Upper lobe of left lung (tissue), 6 donors: ENCODE measurements around the gene HAUS1. TPM values are rescaled to one million over a fixed set of nuclear protein-coding genes. Genes with fewer than 3 reads are reported as not detected.

Experiments used
- ATAC-seq, 2 donors: fragments of 200-7000 bp; cut with Tn5 transposase; one replicate each; pipeline ENCODE4 v1.9.1; 2022; ENCODE audit warnings: mild to moderate bottlenecking in 2 of 2, moderate library complexity in 2 of 2; ENCODE audit not compliant: low FRiP score in 2 of 2
- DNase-seq, 2 donors: peaks; one replicate each; pipeline ENCODE4 v3.0.0-alpha.2; 2019 to 2020
- H3K27ac ChIP-seq, 4 donors: fragments of 200-600 bp; sonication (generic); one replicate each; pipeline ENCODE4 v1.5.1; 2016 to 2019
- H3K27me3 ChIP-seq, 4 donors: fragments of 200-600 bp; sonication (generic); one replicate each; pipeline ENCODE4 v1.5.1; 2017 to 2019
- H3K36me3 ChIP-seq, 4 donors: fragments of 200-600 bp; sonication (generic); one replicate each; pipeline ENCODE4 v1.5.1; 2016 to 2019
- H3K4me1 ChIP-seq, 4 donors: fragments of 200-600 bp; sonication (generic); one replicate each; pipeline ENCODE4 v1.5.1; 2018 to 2019
- H3K4me3 ChIP-seq, 4 donors: fragments of 200-600 bp; sonication (generic); one replicate each; pipeline ENCODE4 v1.5.1; 2017 to 2019; ENCODE audit warnings: mild to moderate bottlenecking in 2 of 4, moderate library complexity in 1 of 4
- H3K9me3 ChIP-seq, 4 donors: fragments of 200-600 bp; sonication (generic); one replicate each; pipeline ENCODE4 v1.5.1; 2018 to 2019
- CTCF ChIP-seq, 6 experiments: fragments of 450-650 bp in 4 of 6; fragments of 200-600 bp in 2 of 6; sonication (generic) in 2 of 6; IDR thresholded peaks; one replicate each; pipeline ENCODE4 v1.5.1; 2016 to 2019; ENCODE audit warnings: antibody characterized with exemption in 6 of 6
- EP300 ChIP-seq, 4 donors: sonication (generic); formaldehyde crosslinking; IDR thresholded peaks; one replicate each; pipeline ENCODE4 v1.5.1; 2017; ENCODE audit warnings: antibody characterized with exemption in 4 of 4, control low read depth in 2 of 4
- POLR2A ChIP-seq, 4 donors: fragments of 450-650 bp; IDR thresholded peaks; one replicate each; pipeline ENCODE4 v1.5.1; 2016 to 2017; ENCODE audit warnings: antibody characterized with exemption in 4 of 4, mild to moderate bottlenecking in 2 of 4
- POLR2AphosphoS5 ChIP-seq, 2 donors: sonication (generic); formaldehyde crosslinking; IDR thresholded peaks; one replicate each; pipeline ENCODE4 v1.5.1; 2017; ENCODE audit warnings: antibody characterized with exemption in 2 of 2
- WGBS, 2 donors: methylation state at CpG; one replicate each; pipeline ENCODE4 v1.1.5; 2017 to 2018; 5-methylcytosine and 5-hydroxymethylcytosine counted together
- total RNA-seq, 6 donors: library from RNA; depleted of rRNA in 4 of 6; stranded (reverse); fragments of >200 nt in 4 of 6; gene quantifications; one replicate each; pipeline versions ENCODE4 v1.1.0 to v1.2.1, GENCODE V29; 2016 to 2021
- donor health status: DM: no; HTN: no; CAD: no; lungs with moderate emphysema.
- donor health status: DM: no; HTN: yes; CAD: no; lungs with severe emphysema.

HAUS1 gene
- total RNA-seq, 6 donors from 2014 or later = 16.0 to 41.9 (median 27.5) TPM

DNA sequence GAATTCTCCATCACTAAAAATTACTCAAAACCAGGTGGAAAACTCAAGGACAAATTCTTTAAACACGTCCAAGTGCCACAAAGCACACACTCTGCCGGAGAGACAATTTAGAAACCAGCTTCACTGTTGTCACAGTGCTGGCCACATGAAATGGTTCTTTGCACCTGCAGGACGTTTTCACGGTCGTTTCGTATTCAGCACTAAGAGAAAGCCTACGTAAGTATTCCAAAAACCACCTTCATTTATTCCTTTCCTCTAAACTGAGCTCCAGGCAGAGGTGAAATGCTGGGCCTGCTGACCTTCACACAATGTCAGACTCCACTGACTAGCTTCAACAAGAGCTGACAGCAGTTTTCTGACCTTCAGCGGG lies 6.8 kb upstream of the HAUS1 start:
- Histone ChIP-seq H3K36me3 (peaks cover 0 to 25% (median 10%) of the 10 kb centered on the region in 4 donors), H3K9me3 (no peaks in the 10 kb centered on the region), H3K4me1 (peaks cover 25 to 47% (median 31%) of the 10 kb centered on the region in 4 donors), H3K27me3 (no peaks in the 10 kb centered on the region), H3K4me3 (peak overlapping the region; percentile 67 to 100 (median 80)), H3K27ac (peak overlapping the region; percentile 84 to 94 (median 88))
- ATAC-seq (peak in 1 of 2 donors; percentile 6), DNase-seq (no peak)
- 0% methylated on average over 8 of the region's 8 CpGs for WGBS, 2 donors
- no peak for TF ChIP-seq POLR2A (IDR thresholded peaks at IDR 0.05)
- no peak for TF ChIP-seq CTCF (IDR thresholded peaks at IDR 0.05)
- TF ChIP-seq EP300 (IDR thresholded peaks at IDR 0.05) = no peak
- no peak for TF ChIP-seq POLR2AphosphoS5 (IDR thresholded peaks at IDR 0.05)

DNA sequence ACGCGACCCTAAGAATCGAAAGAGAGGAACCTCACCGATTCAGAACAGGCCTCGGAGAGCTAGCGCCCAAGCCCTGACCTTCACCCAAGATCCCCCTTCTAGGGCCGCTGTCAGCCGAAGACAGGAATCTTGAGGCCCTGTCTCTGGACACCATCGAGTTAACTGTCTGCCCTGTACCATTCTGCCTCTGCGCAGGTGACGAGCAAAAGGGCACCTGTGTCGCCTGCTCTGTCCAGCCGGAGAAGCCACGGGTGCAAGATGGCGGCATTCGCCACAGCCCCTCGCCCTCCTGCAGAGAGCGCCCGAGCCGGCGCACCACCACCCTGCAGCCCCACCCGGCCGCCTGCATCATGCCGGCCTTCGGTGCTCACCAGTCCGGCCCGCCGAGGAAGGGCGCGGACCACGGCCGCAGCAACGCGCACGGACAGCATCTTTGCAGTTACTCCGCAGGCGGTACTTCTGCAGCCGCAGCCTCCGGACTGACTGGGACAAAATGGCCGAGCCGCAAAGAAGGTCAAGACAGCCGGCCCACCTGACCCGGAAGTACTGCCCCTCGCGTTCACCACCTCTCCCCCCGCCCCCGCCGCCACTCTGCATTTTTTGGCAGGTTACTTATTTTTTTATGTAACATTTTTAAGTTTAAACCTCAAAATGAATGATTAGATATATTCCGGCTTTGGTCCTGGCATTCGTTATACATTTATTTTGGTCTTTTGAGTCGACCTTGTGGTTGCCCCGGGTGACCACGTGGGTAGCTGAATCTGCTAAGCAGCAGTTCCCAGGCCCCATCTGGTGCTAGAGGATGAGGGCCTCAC lies 6.2 kb upstream of the HAUS1 start, which contains the start of gene ATP5F1A:
TSS of gene ATP5F1A (minus strand) at position 496 of the 815 bp plus-strand sequence. CDS start at position 431, 65 bp downstream.
- TF ChIP-seq POLR2A (IDR thresholded peaks at IDR 0.05) = peak in 3 of 4 donors; percentile 79 to 89 (median 82)
- peak in 1 of 6 experiments; percentile 4 for TF ChIP-seq CTCF (IDR thresholded peaks at IDR 0.05)
- TF ChIP-seq POLR2AphosphoS5 (IDR thresholded peaks at IDR 0.05) = peak; percentile 88 to 93
- peak in 1 of 4 donors; percentile 11 for TF ChIP-seq EP300 (IDR thresholded peaks at IDR 0.05)
- WGBS, 2 donors = 0 to 3% methylated on average over 29 to 40 of the region's 53 CpGs
- Histone ChIP-seq H3K27ac (peak within 1 kb of the TSS; percentile 84 to 94 (median 88)), H3K4me3 (peak within 1 kb of the TSS; percentile 67 to 100 (median 80)), H3K4me1 (peaks cover 25 to 44% (median 31%) of the 10 kb centered on the region in 4 donors), H3K27me3 (no peaks in the 10 kb centered on the region), H3K36me3 (peaks cover 0 to 19% (median 8%) of the 10 kb centered on the region in 4 donors), H3K9me3 (no peaks in the 10 kb centered on the region)
- ATAC-seq (peak; percentile 92 to 96), DNase-seq (peak; percentile 92 to 94)

GRCh38 chr18:46098616-46098933 lies 5.6 kb upstream of the HAUS1 start:
- peak overlapping the region; percentile 84 to 94 (median 88) for H3K27ac ChIP-seq
- no peaks in the 10 kb centered on the region for H3K27me3 ChIP-seq
- TF ChIP-seq EP300 (IDR thresholded peaks at IDR 0.05) (no peak), CTCF (IDR thresholded peaks at IDR 0.05) (no peak), POLR2A (IDR thresholded peaks at IDR 0.05) (no peak), POLR2AphosphoS5 (IDR thresholded peaks at IDR 0.05) (no peak)
- H3K4me3 ChIP-seq = peak overlapping the region in 3 of 4 donors; percentile 67 to 82 (median 77)
- WGBS, 2 donors = 30 to 50% methylated on average over 8 to 16 of the region's 16 CpGs
- H3K9me3 ChIP-seq = no peaks in the 10 kb centered on the region
- DNase-seq (no peak), ATAC-seq (no peak)
- peaks cover 0 to 13% (median 4%) of the 10 kb centered on the region in 4 donors for H3K36me3 ChIP-seq
- peaks cover 26 to 38% (median 31%) of the 10 kb centered on the region in 4 donors for H3K4me1 ChIP-seq

- Histone ChIP-seq H3K9me3 (no peaks in the 10 kb centered on the region), H3K4me3 (no peak overlapping the region), H3K27ac (no peak overlapping the region), H3K27me3 (no peaks in the 10 kb centered on the region), H3K4me1 (peaks cover 28 to 38% (median 31%) of the 10 kb centered on the region in 4 donors), H3K36me3 (peaks cover 0 to 4% (median 0%) of the 10 kb centered on the region in 4 donors)
- DNase-seq = no peak
- TF ChIP-seq EP300 (IDR thresholded peaks at IDR 0.05) (no peak), POLR2AphosphoS5 (IDR thresholded peaks at IDR 0.05) (no peak), CTCF (IDR thresholded peaks at IDR 0.05) (no peak), POLR2A (IDR thresholded peaks at IDR 0.05) (no peak)
- WGBS, 2 donors = 85 to 94% methylated on average over 8 of the region's 8 CpGs
- ATAC-seq = no peak
Observed at GRCh38 chr18:46099463-46099862, 4.7 kb upstream of the HAUS1 start.
